HTERT RPE-1 (cell line): ENCODE results near the gene PIGZ.
"Not testable (repeated sequence)": the region's sequence is repeated elsewhere in the genome, so short reads cannot be mapped to it uniquely, and the experiment has no call there.

Experiments
- in situ Hi-C: fragments of 300-500 bp; cut with MboI; formaldehyde crosslinking; loops from 4 replicates; pipeline ENCODE4 v1.14.3; 2020; ENCODE audit warnings: low sequenced_read_pairs

The PIGZ gene

DNA sequence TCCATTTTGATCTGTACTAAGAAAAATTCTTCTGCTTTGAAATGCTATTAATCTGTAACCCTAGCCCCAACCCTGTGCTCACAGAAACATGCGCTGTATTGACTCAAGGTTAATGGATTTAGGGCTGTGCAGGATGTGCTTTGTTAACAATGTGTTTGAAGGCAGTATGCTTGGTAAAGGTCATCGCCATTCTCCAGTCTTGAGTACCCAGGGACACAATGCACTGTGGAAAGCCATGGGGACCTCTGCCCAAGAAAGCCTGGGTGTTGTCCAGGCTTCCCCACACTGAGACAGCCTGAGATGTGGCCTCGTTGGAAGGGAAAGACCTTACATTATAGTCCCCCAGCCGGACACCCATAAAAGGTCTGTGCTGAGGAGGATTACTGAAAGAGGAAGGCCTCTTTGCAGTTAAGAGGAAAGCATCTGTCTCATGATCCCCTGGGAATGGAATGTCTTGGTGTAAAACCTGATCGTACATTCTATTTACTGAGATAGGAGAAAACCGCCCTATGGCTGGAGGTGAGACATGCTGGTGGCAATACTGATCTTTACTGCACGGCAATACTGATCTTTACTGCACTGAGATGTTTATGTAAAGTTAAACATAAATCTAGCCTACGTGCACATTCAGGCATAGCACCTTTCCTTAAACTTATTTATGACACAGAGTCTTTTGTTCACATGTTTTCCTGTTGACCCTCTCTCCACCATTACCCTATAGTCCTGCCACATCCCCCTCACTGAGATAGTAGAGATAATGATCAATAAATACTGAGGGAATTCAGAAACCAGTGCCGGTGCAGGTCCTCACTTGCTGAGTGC is 6.3 kb downstream of the PIGZ start:
- in situ Hi-C loops = no loop called here

DNA sequence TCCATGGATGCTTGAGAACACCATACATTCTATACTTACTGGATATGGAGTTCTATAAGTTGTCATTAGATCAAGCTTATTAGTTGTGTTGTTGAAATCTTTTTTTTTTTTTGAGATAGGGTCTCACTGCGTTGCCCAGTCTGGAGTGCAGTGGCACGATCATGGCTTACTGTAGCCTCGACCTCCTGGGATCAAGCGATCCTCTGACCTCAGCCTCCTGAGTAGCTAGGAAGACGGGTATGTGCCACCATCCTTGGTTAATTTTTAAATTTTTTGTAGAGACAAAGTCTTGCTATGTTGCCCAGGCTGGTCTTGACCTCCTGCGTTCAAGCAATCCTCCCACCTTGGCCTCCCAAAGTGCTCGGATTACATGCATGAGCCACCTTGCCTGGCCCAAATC is 13.8 kb downstream of the PIGZ start:
- in situ Hi-C loops = no loop called here

DNA sequence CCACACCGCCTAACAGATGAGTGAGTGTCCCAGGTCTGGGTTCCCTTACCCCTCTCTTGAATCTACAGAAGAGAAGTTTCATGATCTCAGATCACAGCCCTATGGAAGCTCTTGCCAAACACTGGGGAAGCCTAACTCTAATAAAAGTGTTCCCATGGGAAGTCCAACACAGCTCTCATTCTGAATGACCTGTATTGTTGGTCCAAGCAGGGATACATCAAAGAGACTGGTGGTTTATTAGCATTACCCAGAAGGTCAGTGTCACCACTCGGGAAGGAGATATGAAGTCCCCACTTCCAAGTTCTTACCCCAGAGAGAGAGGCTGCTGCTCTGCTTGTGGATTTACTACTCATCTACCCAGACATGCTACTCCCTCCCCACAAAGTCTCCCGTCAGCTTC is 17.3 kb downstream of the PIGZ start:
- in situ Hi-C loops = no loop called here

GRCh38 chr3:196949750-196950149 is 18.9 kb downstream of the PIGZ start:
- in situ Hi-C loops = no loop called here

GRCh38 chr3:196949285-196949619 is 19.4 kb downstream of the PIGZ start:
- in situ Hi-C loops = no loop called here

- in situ Hi-C loops = no loop called here
Observed at GRCh38 chr3:196948442-196949284, 20.0 kb downstream of the PIGZ start.

DNA sequence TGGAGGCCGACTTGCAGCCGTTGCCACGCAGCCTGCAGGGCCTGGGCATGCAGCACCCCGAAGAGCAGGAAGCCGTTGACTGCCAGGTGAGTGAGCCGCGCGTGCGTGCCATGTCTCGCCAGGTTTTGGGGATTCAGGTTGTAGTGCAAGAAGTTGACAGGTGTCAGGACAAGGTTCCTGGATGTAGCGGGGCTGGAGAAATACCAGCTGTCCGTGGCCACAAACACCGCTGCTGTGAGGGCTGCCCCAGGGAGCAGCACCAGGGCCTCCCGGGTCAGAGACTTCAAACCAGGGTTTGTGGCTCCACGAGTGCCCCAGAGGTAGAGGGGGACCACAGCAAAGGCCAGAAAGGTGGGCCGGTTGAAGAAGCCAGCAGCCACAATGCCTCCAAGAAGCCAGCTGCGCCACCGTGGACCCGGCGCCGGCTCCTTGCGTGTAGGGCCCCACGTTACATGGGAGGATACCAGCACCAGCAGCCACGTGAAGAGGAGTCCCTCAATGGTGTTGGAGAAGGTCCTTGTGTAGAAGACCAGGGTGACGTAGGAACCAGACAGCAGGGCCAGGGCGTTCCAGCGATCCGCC is 20.7 kb downstream of the PIGZ start:
- in situ Hi-C loops = no loop called here

GRCh38 chr3:196947136-196947859 is 21.3 kb downstream of the PIGZ start:
- in situ Hi-C loops = no loop called here

DNA sequence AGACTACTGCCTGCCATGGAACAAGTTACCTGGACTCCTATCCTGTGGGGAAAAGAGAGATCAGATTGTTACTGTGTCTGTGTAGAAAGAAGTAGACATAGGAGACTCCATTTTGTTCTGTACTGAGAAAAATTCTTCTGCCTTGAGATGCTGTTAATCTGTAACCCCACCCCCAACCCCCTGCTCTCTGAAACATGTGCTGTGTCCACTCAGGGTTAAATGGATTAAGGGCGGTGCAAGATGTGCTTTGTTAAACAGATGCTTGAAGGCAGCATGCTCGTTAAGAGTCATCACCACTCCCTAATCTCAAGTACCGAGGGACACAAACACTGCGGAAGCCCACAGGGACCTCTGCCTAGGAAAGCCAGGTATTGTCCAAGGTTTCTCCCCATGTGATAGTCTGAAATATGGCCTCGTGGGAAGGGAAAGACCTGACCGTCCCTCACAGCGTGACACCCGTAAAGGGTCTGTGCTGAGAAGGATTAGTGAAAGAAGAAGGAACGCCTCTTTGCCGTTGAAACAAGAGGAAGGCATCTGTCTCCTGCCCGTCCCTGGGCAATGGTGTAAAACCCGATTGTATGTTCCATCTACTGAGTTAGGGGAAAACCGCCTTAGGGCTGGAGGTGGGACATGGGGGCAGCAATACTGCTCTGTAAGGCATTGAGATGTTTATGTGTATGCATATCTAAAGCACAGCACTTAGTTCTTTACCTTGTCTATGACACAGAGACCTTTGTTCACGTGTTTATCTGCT is 24.4 kb downstream of the PIGZ start:
- in situ Hi-C loops = not testable (repeated sequence)

DNA sequence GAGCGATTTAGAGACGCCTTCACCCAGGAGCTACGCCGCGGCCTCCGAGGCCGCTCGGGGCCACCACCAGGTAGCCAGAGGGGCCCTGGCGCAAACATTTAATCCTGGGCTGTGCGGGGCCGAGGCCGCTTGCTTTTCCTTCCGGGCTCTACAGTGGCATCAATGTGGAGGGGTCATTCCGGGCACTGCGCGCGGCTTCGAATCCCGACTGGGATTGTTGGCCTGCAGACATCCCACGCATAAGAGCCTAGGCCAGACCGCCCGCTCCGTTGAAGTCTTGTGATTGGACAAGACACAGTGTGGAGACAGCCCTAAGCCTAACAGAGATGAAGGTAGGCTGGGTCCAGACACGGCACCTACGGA is 25.7 kb downstream of the PIGZ start:
- in situ Hi-C loops = no loop called here

GRCh38 chr3:196942226-196942914 is 26.3 kb downstream of the PIGZ start, which contains the start of gene NCBP2:
TSS of gene NCBP2 (minus strand) at chr3:196942528. CDS start at chr3:196942503, 25 bp downstream.
- in situ Hi-C loops = no loop called here

GRCh38 chr3:196941729-196942225 is 26.9 kb downstream of the PIGZ start:
- in situ Hi-C loops = no loop called here

GRCh38 chr3:196938576-196938975 is 30.1 kb downstream of the PIGZ start:
- in situ Hi-C loops = no loop called here

DNA sequence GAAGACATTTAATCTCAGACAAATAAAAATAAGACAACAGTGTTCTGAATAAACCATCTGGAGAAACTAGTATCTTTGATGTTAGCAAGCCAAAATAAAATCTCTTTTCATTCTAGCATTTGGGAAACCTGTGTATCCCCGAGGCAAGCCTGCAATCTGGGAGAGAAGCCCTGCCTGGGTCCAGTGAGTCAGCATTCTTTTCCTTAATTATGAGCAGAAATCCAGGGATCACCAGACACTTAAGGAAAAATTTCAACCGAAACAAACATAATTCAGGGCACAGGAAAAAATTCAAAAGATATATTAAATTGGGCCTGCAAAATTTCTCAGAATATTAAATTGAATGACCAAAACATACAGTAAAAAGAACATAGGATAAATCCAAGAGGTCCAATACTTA is 30.5 kb downstream of the PIGZ start:
- in situ Hi-C loops = no loop called here

DNA sequence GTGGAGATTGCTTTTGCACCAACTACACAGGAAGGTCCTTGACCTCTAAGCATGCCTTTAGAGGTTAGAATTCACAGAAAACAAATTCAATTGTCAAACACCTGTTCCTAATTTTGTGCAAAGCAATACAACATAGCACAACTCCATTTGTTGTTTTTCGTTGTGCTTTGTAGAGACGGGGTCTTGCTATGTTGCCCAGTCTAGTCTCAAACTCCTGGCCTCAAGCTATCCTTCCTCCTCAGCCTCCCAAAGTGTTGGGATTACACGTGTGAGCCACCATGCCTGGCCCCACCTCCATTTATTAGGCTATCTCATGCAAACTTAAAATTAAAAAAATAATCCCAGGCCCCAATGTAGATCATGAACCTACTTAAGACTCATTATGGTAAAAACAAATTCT is 32.3 kb downstream of the PIGZ start:
- in situ Hi-C loops = no loop called here

GRCh38 chr3:196932600-196932999 is 36.0 kb downstream of the PIGZ start:
- in situ Hi-C loops = no loop called here

DNA sequence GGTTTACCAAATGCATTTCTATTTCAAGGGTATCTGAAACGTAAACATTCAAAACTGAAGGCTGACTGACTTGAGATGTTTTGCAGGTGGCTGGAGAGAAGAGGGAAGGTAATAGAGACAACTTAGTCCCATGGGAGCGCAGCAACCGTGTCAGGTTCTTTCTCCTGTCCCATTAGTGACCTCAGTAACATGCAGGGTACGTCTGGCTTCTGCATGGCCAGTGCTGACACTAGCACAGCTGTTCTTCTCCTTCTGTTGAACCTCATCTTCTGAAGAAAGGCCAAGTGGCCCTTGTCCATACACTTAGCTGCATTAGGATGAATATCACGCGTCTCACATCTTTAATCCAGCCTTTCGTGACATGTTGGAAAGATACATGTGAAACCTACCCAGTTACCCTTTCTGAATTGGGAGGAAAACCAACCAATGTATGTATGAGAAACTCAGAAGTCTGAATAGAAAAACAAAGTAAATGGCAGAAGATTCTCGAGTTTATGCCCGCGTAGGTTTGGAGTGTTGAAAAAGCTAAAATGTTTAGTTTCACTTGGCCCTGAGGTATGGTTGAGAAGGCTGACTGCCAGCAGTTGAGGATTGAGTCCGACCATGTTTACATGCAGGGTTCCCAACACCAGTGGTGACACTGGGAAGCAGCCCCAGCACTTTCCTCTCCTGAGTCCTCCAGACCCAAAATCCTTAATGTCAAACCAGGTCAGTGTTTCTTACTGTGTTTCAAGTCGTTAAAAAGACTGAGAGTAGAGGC is 36.6 kb downstream of the PIGZ start:
- in situ Hi-C loops = no loop called here

DNA sequence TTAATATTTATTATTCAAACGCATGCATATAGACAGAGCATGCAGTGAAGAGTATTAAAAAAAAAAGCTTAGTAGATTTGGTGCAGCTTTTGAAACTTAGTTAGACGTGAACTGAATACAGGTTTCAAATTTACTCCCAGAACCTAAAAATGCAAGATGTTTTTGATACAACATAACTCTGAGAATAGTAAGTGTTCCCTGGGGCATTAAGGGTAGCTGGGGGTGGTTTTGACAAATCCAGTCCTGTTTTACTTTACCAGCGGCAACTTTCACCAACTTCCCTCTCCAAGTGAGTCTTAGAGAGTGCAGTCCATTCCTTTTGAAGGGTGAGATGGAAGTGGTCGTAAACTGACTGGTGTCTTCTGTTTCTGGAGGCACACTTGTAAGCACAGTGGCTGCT is 37.5 kb downstream of the PIGZ start:
- in situ Hi-C loops = no loop called here
